ENCODE measurements around the gene PON2.

- TF ChIP-seq, protein P1, sequence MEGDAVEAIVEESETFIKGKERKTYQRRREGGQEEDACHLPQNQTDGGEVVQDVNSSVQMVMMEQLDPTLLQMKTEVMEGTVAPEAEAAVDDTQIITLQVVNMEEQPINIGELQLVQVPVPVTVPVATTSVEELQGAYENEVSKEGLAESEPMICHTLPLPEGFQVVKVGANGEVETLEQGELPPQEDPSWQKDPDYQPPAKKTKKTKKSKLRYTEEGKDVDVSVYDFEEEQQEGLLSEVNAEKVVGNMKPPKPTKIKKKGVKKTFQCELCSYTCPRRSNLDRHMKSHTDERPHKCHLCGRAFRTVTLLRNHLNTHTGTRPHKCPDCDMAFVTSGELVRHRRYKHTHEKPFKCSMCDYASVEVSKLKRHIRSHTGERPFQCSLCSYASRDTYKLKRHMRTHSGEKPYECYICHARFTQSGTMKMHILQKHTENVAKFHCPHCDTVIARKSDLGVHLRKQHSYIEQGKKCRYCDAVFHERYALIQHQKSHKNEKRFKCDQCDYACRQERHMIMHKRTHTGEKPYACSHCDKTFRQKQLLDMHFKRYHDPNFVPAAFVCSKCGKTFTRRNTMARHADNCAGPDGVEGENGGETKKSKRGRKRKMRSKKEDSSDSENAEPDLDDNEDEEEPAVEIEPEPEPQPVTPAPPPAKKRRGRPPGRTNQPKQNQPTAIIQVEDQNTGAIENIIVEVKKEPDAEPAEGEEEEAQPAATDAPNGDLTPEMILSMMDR (IDR thresholded peaks at IDR 0.05) = peak in 2 of 6 experiments; percentile 3 to 23
- no peak for TF ChIP-seq POLR2A (IDR thresholded peaks at IDR 0.05)
Measured at GRCh38 chr7:95357623-95358022, 77.2 kb downstream of the PON2 start.

Data from Peyer's patch (tissue), 4 donors.